Activated CD4-positive, alpha-beta T cell treated with anti-CD3 and anti-CD28 coated beads, Interleukin-2, amount 50 U/mL, for 4 hours (primary cell): ENCODE measurements around the gene ABCC4.
"Not testable (repeated sequence)": the region's sequence is repeated elsewhere in the genome, so short reads cannot be mapped to it uniquely, and the experiment has no call there.

Experiments
- DNase-seq, 2 experiments: peaks; one replicate each; pipeline ENCODE4 v3.0.0-alpha.2; 2020

ABCC4 gene

GRCh38 chr13:95226932-95227695, 74.1 kb downstream of the ABCC4 start:
- DNase-seq = no peak

- DNase-seq = no peak
Observed at GRCh38 chr13:95226476-95226875, 74.8 kb downstream of the ABCC4 start.

- no peak for DNase-seq
Observed at GRCh38 chr13:95226050-95226449, 75.2 kb downstream of the ABCC4 start.

GRCh38 chr13:95224064-95224463, 77.2 kb downstream of the ABCC4 start:
- no peak for DNase-seq

- no peak for DNase-seq
Observed at GRCh38 chr13:95222733-95223018, 78.6 kb downstream of the ABCC4 start.

- DNase-seq = no peak
Observed at GRCh38 chr13:95221971-95222732, 79.1 kb downstream of the ABCC4 start.

- no peak for DNase-seq
Observed at GRCh38 chr13:95220611-95221010, 80.6 kb downstream of the ABCC4 start.

GRCh38 chr13:95217920-95218830, 83.1 kb downstream of the ABCC4 start:
- no peak for DNase-seq

GRCh38 chr13:95216182-95216581, 85.1 kb downstream of the ABCC4 start:
- DNase-seq = no peak

GRCh38 chr13:95212983-95213850, 88.0 kb downstream of the ABCC4 start:
- DNase-seq = no peak

- no peak for DNase-seq
Observed at GRCh38 chr13:95209109-95209508, 92.1 kb downstream of the ABCC4 start.

GRCh38 chr13:95207769-95208366, 93.4 kb downstream of the ABCC4 start:
- no peak for DNase-seq

- no peak for DNase-seq
Observed at GRCh38 chr13:95206116-95206515, 95.1 kb downstream of the ABCC4 start.

- no peak for DNase-seq
Observed at GRCh38 chr13:95204231-95204765, 97.0 kb downstream of the ABCC4 start.

- no peak for DNase-seq
Observed at GRCh38 chr13:95201814-95202651, 99.2 kb downstream of the ABCC4 start.

GRCh38 chr13:95200386-95200957, 100.8 kb downstream of the ABCC4 start:
- not testable (repeated sequence) for DNase-seq

- no peak for DNase-seq
Observed at GRCh38 chr13:95199896-95200295, 101.4 kb downstream of the ABCC4 start.

- not testable (repeated sequence) for DNase-seq
Observed at GRCh38 chr13:95198606-95199005, 102.6 kb downstream of the ABCC4 start.

GRCh38 chr13:95197548-95197947, 103.7 kb downstream of the ABCC4 start:
- DNase-seq = no peak

GRCh38 chr13:95195146-95195545, 106.1 kb downstream of the ABCC4 start:
- no peak for DNase-seq
